ENCODE measurements around the gene PLA2G4F. TPM values are rescaled to one million over a fixed set of nuclear protein-coding genes. Genes with fewer than 3 reads are reported as not detected.
A peak's percentile ranks its signal among the peaks of the same experiment; 100 is the strongest.

PLA2G4F gene
- total RNA-seq, 1 donor from 2014 or later = 1.5 TPM

DNA sequence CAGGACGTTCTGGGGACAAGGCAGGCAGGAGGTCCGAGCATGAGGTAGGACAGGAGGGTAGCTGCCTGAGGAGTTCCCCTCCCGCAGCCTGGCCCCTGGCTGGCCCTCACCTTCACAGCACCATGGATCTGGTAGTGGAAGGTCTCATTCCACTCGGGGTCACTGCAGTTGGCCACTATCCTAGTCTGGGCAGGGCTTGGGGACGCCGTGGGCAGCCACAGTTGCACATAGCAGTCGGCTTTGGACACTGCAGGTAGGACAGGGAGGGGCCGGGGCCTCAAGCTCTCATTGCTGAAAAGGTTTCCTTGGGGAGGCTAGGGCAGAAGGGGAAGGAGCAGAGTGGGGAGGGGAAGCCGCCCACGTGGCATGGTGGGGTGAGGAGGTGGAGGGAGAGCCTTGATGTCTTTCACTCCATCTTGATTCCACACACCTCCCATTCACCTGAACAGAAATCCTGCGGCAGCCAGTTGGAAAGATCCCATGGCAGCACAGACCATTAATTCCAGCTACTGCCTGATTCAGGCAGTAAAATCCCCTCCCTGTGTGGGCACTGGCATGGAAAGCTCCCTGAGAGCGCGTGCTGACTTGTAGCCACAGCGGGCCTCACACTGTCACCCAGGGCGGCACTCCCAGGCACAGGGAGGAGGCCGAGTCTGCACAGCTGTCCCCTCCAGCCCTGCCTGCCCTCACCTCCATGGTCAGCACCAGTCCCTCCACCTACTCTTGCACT, 2.1 kb downstream of the PLA2G4F start:
- TF ChIP-seq CTCF (IDR thresholded peaks at IDR 0.05; ENCODE audit: unreplicated experiment) = no peak
- no peaks in the 10 kb centered on the region for H3K9me3 Mint-ChIP-seq
- DNase-seq (ENCODE audit: low spot score in 2 of 2, unreplicated experiment in 2 of 2) = no peak
- H3K4me1 Mint-ChIP-seq = peaks cover 39% of the 10 kb centered on the region
- H3K27me3 Mint-ChIP-seq (ENCODE audit: low read depth) = no peaks in the 10 kb centered on the region
- peaks cover 4% of the 10 kb centered on the region for H3K36me3 Mint-ChIP-seq
- no peak overlapping the region for H3K27ac Mint-ChIP-seq
- H3K4me3 Mint-ChIP-seq = no peak overlapping the region

DNA sequence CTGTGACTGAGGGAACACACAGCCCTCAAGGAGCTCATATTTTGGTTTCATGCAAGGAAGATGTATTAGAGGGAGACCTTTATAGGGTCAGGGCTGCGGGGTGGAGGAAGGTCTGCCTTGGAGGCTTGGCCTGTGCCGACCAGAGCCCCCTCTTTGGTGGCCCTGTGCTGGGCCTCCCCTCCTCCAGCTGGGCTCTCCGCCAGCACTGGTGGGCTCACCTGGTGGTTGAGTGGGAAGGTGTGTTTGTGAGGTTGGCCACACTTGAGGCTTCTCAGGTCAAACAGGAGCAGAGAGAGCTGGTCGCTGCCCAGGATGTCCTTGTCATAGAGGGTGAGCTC, 2.6 kb downstream of the PLA2G4F start:
- DNase-seq (ENCODE audit: low spot score in 2 of 2, unreplicated experiment in 2 of 2) = no peak
- Mint-ChIP-seq H3K4me3 (no peak overlapping the region), H3K36me3 (peaks cover 4% of the 10 kb centered on the region), H3K4me1 (peaks cover 39% of the 10 kb centered on the region), H3K9me3 (no peaks in the 10 kb centered on the region), H3K27ac (no peak overlapping the region), H3K27me3 (ENCODE audit: low read depth) (no peaks in the 10 kb centered on the region)
- TF ChIP-seq CTCF (IDR thresholded peaks at IDR 0.05; ENCODE audit: unreplicated experiment) = no peak

DNA sequence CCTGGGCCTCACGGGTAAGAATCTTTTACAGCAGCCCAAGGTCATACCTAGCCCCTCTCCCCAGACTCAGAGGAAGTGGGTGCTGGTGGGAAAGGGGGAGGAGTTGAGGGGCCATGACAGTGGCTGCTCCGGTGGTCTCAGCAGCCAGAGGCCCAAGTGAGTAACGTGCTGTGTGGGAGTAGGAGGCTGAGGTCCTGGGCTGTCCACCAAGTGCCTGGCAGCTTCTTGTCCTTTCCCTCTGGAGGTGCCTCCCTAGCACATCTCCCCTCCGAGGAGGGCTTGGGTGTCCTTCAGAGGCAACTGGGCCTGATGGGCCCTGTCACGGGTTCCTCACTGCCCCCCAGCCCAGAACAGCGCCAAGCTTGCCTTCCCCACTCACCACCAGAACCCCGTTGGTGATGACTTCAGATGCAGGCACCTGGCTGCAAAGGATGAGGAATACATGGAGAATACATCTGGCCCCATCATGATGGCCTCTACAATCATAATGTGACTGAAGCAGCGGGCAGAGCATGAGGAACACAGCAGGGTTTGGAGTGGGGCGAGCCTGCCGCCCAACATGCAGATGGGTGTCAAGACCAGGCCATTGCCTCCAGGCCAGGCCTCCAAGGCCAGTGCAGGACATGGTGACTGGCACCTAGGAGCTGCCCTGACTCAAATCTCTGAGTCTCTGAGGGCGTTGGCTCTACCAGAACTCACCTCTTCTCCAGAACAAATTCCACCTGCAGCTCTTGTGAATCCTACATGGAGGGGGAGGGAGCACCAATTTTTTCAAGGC, 3.3 kb downstream of the PLA2G4F start:
- no peaks in the 10 kb centered on the region for H3K36me3 Mint-ChIP-seq
- peaks cover 41% of the 10 kb centered on the region for H3K4me1 Mint-ChIP-seq

GRCh38 chr15:42152196-42152920, 4.1 kb downstream of the PLA2G4F start:
- no peak for DNase-seq (ENCODE audit: low spot score in 2 of 2, unreplicated experiment in 2 of 2)
- Mint-ChIP-seq H3K27ac (peak overlapping the region; percentile 66), H3K9me3 (no peaks in the 10 kb centered on the region), H3K4me3 (no peak overlapping the region), H3K36me3 (no peaks in the 10 kb centered on the region), H3K4me1 (peaks cover 41% of the 10 kb centered on the region), H3K27me3 (ENCODE audit: low read depth) (no peaks in the 10 kb centered on the region)
- no peak for TF ChIP-seq CTCF (IDR thresholded peaks at IDR 0.05; ENCODE audit: unreplicated experiment)

More for the DNA sequence above, 3.3 kb downstream of the PLA2G4F start:
- no peak for DNase-seq (ENCODE audit: low spot score in 2 of 2, unreplicated experiment in 2 of 2)
- no peak overlapping the region for H3K27ac Mint-ChIP-seq
- no peak overlapping the region for H3K4me3 Mint-ChIP-seq
- H3K27me3 Mint-ChIP-seq (ENCODE audit: low read depth) = no peaks in the 10 kb centered on the region
- no peak for TF ChIP-seq CTCF (IDR thresholded peaks at IDR 0.05; ENCODE audit: unreplicated experiment)
- H3K9me3 Mint-ChIP-seq = no peaks in the 10 kb centered on the region

DNA sequence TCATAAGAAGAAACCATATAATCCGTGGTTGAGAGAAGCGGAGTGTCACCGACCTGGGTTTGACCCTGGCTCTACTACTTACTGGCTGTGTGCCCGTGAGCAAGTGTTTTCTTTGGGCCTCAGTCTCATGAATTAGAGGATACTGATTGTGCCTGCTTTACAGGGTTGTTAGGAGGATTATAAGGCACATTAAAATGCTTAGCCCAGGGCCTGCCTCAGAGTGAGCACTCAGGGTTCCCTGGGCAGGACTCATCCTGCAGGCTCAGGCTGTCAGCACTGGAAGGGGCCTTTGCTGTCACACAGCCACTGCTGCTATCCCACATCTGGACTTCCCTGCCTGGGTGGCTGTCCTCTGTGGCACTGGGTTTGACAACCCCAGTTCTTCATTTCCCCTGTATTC, 4.7 kb downstream of the PLA2G4F start:
- DNase-seq (ENCODE audit: low spot score in 2 of 2, unreplicated experiment in 2 of 2) = no peak

More for the DNA sequence above, 4.7 kb downstream of the PLA2G4F start:
- Mint-ChIP-seq H3K36me3 (no peaks in the 10 kb centered on the region), H3K27me3 (ENCODE audit: low read depth) (no peaks in the 10 kb centered on the region), H3K9me3 (no peaks in the 10 kb centered on the region), H3K27ac (peak overlapping the region; percentile 78), H3K4me3 (no peak overlapping the region), H3K4me1 (peaks cover 45% of the 10 kb centered on the region)
- no peak for TF ChIP-seq CTCF (IDR thresholded peaks at IDR 0.05; ENCODE audit: unreplicated experiment)
